Activated CD8-positive, alpha-beta memory T cell treated with anti-CD3 and anti-CD28 coated beads for 48 hours (primary cell): ENCODE data around the gene ZIC5.

ENCODE experiments used
- DNase-seq, 3 experiments: peaks; one replicate each; pipeline ENCODE4 v3.0.0-alpha.2; 2020; ENCODE audit warnings: low read depth in 2 of 3, low spot score in 2 of 3

The ZIC5 gene

DNA sequence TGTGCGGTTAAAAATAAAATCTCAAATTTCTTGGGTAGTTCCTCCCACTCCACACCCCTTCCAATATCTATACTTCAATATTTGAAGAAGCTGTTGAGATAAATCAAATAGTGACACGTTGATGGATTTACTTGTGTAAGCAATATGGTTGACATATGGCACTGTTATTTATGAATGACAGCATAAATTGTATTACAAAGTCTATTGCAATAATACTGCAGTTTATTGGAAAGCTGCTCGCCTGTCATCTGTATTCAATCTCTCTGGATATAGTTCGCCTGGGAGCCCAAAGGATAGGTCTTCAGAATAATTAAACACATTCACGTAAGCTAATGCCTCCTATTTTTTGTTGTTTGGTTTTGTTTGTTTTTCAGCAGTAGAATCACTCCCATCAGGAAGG, 5.0 kb upstream of the ZIC5 start:
- no peak for DNase-seq

DNA sequence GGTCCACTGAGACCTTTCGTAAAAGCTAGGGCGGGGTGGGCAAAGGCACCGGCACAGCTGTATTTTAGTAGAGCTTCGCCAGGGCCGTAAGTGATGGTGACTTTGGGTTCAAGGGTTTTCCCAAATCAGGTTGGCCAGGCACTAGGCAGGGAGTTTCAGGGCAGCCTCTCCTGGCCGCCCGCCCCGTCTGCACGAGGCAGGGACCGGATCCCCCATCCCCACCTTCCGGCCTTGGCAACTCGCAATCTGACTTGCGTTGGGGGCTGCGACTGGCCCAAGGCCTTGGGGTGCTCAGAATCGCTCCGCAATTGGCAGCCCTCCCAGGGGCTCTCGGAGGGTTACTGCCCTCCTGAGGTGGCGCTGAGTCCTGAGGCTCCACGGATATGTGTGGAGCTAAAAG, 4.1 kb upstream of the ZIC5 start:
- DNase-seq: no peak

DNA sequence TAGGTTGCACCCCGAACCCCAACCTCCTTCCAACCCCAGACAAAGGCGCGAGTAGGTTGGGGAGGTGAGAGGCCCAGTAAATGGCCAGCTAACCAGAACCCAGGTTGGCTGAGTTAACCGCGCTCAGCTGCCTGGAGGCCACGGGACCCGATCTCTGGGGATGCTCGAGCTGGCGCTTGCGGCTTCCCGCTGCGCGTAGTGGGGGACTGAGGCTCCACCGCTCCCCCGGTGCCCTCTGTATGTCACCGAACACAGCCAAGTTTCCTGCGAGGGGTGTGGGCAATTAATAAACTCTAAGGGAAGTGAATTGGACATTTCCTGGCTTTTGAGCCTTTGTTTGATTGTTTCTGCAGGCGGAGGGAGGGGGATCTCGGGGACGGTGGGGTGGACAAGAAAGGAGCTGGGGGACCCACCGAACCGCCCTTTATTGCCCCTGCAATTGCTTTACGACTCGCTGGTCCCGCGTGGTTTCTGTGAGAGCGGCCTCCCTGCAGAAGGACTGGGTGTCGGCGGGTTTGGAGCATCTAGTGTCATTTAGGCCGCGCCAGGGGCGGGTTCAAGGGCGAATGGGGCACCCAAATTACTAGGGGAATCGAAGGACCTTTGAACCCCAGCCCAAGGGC, 3.5 kb upstream of the ZIC5 start:
- DNase-seq: no peak

DNA sequence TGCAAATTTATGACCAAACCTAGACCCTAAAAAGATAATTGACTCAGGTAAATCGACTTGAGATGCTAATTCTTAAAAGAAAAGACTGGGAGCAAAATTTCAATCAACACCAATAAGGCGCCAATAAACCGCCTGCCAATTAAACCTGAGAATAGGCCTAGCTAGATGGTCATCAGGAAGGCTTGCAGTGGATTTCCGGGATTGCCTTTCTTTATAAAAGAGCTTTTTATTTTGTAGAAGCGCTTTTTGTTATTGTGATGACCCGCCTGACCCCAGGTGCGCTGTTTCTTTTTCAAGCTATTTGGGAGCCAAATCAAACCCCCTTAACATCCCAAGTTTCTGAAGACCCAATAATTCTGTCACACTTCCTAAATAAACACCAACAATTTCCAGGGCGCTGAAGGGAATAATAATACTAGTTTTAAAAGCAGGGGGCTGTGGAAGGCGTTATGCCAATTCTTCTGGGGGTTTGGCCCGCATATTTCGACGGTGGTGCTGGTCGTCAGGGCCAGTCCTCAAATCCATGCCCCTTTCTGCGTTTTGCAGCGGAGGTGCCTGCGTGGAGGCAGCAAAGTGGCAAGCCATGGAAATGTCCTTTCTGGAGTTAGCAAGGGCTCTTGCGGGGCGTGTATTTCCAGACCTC, 2.9 kb upstream of the ZIC5 start:
- no peak for DNase-seq

DNA sequence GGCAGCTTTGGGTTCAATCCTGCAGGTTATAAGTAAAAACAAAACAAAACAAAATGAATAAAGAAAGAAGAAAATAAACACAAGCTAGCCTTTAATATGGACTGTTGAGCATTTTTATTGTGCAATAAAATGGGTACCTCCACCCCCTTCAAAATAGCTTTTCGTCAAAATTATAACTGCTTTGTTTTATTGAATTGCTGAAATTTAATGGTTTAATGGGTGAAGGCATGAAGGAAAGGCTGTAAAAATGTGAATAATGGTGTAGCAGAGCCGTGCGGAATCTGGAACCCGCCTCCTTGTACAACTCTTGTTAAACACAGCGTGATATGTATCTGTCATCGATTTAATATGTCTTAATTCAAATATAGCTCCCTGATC, 2.2 kb upstream of the ZIC5 start:
- no peak for DNase-seq

DNA sequence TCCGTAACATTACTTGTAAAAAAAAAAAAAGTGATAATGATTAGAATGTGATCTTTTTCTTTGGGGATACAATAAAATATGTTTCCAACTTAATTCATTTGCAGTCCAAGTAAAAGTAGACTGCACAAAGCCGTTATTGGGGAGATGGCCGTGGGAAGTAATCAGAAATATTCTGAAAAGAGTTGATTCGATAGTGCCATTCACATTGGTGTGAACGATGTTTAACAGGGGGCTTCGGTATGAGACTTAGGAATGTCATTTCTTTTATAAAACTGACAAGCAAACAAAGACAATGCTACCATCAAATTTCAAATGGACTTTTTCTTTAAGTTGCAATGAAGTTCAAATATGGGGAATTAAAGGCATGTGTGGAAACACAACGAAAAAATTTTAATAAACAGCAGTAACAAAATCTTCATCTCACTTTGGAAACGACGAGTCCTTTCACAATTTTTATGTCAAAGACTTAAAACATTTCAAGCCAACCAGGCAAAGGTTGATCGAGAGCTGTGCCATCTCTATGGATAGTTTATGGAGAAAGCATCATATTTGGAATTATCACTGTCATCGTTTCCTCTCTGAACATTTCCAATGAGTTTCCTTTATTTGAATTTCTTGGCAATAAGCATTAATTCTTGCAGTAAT, 1.7 kb upstream of the ZIC5 start:
- no peak for DNase-seq

DNA sequence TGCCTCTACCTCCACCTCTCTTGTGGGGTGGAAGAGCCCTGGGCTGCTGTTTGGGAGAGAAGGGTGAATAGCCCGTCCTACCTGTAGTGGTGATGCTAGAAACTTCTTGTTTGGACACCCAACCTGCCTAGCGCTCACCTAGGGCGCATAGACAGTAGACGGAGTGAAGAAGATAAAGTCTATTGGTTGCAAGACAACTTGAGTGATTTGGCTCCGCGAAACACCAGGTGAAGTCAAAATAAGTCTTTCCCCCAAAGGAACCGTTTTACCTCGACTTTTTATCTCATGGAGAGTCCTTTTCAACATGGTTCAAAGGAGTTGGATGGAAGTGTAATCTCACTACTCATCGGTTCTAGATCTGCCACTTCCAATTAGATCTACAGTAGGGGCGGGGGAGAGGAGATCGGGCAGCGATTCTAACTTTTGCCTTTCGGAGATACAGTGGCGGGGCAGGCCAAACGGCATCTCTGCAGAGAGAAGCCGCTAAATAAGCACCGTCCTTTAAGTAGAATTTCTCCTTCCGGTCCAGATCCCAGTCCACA, 694 bp upstream of the ZIC5 start:
- no peak for DNase-seq

DNA sequence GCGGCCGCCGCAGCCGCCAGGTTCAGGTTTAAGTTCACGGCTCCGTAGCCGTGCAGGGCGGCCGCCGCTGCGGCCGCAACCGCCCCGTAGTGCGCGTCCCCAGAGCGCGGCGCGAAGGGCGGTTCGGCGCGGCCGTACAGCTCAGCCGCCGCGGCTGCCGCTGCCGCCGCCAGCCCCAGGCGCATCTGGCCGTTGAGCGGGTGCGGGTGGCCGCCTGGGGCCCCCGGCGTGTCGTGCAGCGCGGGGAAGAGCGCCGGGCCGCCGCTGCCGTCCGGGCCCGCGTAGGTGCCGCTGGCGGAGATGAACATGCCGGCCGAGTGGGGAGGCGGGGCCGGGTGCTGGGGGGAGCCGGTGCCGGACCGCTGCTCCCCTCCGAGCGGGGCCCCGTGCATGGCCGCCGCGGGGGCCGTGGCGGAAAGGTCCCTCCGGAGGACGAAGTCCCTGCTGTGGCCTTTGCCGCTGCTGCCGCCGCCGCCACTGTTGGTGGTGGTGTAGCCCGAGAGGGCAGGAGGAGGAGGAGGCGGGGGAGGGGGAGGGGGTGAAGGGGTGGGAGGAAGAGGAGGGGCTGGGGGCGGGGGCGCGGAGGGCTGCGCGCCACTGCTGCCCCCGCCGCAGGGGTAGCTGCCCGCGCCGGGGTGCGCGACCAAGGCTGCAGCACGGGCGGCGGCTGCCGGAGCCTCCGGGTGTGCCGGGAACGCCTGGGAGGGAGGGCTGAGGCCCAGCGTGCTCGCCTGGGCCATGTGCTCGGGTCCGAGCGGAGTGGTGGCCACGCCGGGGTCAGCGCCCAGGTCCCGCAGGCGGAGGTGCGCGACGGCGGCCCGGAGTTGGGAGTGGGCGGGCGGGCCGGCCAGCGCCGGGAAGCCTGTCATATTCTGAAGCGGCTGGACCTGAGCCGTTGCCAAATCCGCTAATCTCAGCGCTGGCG, 654 bp downstream of the ZIC5 start:
- no peak for DNase-seq

DNA sequence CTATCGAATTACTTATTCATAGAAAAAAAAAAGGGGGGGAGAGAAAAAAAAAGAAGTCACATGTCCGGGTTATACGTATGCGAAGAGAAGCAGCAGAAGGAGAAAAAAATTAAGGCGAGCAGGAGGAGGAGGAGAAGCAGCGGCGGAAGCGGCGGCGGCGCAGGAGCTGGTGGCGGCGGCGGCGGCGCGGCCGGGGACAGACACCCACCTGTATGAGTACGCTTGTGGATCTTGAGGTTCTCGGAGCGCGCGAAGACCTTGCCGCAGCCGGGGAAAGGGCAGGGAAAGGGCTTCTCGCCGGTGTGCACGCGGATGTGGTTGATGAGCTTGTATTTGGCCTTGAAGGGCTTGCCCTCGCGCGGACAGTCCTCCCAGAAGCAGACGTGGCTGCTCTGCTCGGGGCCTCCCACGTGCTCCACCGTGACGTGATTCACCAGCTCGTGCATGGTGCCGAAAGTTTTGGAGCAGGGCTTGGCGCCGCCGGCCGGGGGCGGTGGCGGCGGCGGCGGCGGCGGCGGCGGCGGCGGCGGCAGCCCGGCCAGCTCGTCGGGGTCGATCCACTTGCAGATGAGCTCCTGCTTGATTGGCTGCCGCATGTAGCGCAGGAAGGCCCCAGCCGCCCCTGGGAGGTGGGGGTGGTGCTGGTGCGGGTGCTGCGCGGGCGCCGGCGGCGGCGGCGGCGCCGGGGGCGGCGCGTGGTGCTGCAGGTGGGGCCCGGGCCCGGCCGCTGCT, 1.5 kb downstream of the ZIC5 start:
- no peak for DNase-seq

DNA sequence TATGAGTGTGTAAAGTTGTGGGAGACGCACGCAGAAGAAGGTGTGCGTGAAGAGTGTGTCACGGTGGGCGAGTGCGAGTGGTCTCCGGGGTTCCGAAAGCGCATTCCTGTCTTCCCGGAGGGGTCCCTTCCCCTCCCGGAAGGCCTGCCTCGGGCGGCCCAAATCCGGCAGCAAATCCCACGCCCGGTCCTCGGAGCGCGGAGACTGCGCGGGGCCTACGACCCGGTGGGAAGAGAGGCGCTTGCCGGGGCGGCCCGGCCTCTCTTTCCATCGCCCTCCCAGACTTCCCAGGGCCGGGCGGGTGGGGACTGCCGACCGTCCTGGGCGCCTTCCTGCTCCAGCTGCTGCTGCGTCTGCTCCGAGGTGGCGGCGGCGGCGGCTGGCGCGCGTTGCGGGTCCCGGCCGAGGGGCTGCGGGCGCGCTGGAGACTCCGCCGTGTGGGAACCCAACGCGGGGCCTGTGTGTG, 2.1 kb downstream of the ZIC5 start:
- no peak for DNase-seq

DNA sequence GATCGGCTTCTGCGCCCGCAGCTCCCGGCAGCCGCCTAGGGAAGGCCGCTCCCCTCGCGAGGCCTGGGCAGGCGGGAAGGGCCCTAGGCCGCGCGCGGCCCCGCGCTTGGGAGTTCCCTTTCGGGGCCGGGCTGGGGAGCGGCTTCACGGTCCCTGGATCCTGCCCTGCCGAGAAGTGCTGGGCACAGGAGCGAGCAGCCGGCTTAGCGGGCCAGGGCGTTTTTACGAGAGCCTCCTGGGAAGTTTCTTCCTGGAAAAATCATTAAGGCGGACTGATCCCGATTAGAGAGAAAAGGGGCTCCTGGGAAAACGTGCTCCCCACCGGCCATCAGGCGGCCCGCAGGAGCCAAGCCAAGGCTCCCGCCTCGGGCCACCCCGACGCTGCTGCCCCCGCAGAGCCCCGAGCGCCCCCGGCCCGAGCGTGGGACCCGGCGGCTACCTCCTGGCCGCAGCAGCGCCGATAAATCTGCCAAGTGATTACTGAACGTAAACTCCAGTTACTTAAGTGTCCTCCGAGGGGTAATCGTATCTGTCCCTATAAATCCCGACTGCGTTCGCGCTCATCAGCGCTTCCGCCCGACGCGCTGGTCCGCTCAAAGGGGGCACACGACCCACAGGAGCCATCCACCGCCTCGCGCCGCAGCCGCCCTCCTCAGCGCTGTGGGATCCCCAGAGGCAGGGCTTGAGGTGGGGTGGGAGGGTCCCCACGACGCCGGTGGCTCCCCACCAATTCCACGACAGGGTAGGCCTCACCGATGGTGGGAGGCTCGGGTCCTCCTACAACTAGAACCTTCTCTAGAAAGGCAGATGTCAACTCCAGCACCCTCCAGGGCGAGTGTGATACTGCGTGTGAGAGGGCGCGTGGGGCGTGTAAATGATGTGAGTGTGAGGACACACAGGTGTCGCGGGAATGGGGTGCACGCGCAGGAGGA, 2.8 kb downstream of the ZIC5 start:
- DNase-seq: no peak

DNA sequence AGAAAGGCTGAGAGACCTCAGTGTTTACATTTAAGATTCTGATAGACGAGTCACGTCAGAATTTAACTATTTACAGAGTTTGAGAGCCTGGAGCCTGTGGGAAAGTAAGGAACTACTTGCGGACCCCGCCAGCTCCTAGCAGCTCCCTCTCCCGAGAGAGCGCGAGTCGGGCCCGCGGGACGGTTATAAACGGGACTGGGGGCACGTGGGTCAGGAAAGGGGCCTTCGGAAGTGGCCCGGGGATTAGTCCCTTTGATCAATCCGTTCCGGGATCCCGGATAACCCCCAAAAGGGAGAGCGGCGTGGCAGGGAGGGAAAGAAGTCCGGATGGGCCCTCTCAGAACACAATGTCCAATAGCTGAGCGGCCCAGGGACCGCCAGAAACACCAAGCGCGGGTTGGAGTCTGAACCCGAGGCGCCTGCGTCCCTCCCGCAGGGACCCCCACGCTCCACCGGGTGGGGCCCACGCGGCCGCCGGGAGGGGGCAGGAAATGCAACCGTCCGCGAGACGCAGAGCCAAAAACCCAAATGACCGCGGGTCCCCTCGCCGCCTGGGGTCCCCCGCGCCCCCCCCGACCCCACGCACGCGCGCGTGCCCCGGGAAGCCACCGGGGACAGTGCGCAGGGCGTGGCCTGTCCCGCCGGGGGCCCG, 3.6 kb downstream of the ZIC5 start:
- no peak for DNase-seq

DNA sequence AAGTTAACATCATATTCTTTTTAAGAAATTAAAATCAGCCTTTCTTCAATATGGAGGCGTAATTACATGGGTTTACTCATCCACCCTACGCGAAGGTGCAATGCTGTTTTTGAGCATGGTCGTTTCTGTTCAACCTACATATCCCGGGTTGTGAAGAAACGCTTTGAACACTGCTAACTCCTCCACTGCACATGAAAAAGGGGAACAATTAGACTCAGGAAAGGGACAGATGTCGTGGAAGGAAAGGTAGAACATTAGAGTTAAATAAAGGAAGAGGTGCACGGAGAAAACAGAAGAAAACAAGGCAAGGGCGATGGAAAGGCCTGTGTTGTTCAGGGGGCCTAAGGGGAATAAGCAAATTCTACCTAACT, 4.1 kb downstream of the ZIC5 start:
- DNase-seq: no peak

DNA sequence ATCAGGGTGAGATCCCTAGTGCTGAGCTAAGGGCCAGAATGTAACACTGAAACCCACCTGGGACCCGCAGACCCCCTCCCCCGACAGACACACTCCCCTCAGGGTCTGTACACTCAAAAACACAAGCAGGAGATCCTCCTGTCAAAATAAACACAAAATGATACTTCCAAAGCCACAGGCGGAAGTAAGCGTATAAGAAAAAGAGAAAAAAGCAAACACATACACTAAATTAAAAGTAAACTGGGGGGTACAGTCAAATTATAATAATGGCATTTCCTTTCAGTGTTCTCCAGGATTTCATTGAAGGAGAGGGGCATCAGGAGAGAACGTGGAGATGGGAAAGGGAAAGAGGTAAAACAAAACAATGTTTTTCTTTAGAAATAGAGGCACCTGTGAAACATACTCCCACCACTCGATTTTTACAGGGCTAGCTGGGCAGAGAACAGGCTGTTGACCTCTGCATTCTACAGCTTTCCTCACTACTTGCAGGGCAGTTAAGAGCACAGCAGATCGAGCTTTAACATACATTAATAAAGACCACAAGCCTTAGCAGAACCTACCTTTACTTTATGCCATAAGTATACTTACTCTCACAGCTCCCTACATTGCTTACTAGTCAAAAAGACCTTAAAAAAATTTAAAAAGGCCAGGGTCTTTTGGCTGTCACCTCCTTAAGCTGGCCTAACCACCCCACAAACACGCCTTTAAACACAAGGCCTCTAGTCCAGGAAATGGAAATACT, 5.3 kb downstream of the ZIC5 start:
- DNase-seq: no peak

DNA sequence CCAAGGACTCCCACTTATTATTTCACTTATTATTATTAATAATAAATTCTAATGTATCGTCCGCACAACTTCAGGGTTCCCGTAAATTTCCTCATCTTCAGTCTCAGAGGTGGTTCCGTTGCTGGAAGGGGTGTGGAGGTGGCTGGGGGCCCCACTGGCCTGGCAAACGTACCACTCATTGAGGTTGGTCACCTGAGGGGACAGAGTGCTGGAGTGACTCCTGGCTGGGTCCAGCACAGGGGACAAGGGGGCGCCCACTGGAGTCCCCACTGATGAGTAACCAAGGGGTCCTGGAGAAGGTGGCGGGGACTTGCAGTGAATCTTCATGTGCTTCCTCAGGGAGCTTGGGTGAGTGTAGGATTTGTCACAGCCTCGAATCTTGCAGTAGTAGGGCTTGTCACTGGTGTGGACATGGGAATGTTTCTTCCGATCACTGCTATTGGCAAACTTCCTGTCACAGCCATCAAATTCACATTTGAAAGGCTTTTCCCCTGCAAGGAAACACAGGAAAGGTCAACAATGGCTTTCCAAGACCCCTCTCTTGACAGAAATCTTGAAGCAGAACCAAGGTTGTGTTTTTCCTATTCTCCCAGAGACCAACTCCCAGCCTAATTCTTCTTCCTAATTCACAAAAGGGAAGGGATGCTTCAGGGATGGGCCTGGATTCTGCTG, 6.1 kb downstream of the ZIC5 start:
- DNase-seq: no peak

DNA sequence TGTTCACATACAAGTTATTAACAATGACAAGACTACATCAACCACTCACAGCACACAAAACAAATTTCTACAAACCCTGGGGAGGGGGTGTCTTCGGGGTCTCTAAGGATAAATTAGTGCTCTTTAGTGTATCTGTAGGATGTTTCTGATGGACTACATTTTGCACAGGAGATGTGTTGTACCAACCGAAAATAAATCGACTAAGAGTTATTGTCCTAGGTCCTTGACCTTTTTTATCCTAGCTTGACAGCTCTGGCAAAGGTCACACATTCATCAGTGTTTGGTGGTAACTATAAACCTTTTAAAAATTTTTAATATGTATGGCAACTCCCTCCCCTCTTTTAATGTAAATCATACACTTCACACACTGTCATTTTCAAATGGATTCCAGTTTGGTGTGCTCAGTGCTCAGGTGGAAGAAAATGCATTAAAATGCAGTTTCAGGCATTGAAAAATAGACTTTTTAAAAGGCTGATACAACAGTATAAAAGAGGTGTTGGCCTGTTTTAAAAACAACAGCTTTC, 7.7 kb downstream of the ZIC5 start:
- DNase-seq: no peak

DNA sequence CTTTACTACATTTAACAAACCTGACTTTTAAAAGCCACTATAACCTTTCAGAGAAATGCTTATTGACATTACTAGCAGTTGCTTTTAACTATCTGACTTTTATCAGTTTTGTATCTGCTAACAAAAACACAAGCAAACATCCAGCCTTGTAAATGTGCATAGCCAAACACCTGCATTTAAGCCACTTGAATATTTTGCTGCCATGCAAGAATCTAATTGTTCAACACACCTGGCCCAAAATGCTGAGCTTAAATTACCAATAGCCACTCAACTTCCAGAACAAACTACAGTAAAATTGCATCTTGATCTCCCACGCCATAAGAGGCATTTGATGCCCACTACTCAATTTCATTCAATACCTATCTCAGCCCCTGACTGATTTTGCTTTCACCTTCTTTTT, 9.3 kb downstream of the ZIC5 start:
- no peak for DNase-seq

DNA sequence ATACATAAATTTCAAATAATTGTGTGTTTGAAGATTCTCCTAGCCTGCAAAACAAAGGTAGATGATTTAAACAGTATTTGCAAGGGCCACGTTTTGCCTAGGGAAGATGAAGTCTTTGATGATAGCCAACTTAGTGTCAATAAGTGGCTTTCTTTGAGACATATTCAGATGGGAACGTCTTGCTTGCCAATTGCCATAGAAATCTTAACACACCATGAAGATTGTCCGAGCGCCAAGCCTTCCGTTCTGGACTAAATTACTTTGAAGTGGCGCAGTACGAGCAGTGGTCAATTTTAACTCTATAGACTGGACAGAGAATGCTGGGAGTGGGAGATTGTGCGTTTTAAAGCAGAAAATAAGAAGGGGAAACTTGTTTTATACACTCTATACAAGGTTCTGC, 9.9 kb downstream of the ZIC5 start:
- no peak for DNase-seq
